Jurkat, Clone E6-1 (cell line): Measurements from ENCODE around the gene DNAAF6.

Experiments
- DNase-seq: peaks from one replicate; pipeline ENCODE4 v3.0.0-alpha.2; 2011; ENCODE audit warnings: low read depth, low spot score
- H3K4me3 ChIP-seq: 2 replicates; pipeline ENCODE4 v1.5.1; 2011; ENCODE audit warnings: mild to moderate bottlenecking, low read length, control low read depth, moderate library complexity

The DNAAF6 gene

DNA sequence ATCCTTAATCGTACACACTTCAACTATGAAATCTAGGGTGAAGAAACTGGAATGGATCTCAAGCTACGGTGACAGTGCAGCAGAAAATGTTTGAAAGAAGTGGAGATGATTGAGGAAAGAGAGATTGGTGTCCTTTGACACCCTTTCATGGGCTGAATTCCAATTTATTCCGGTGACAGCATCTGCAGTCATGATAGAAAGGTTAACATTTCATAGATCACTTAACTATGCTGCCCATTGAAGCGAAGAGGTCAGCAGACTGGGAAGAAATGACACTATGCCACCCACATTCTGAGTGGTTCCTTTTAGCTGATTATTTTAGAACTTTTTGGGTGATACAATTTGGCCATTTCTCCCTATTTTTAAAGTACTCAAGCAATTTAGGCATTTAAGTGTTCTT, 82.3 kb downstream of the DNAAF6 start:
- H3K4me3 ChIP-seq: no peak overlapping the region
- DNase-seq: no peak

DNA sequence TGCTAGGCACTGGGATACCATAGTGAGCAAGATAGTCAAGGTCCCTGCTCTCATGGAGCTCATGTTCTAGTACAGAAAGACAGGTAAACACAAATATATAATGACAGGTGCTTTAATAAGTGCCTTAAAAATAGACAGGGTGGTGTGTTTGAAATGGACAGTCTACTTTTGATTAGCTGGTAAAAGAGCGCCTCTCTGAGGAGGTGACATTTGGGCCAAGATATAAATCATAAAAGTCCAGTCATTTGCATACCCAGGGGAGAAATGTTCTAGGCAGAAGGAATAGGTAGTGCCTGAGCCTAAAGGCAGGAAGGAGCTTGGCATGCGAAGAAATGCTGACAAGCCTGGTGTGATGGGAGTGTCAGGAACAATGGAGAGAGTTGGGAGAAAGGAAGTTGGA, 83.6 kb downstream of the DNAAF6 start:
- H3K4me3 ChIP-seq: no peak overlapping the region
- no peak for DNase-seq

DNA sequence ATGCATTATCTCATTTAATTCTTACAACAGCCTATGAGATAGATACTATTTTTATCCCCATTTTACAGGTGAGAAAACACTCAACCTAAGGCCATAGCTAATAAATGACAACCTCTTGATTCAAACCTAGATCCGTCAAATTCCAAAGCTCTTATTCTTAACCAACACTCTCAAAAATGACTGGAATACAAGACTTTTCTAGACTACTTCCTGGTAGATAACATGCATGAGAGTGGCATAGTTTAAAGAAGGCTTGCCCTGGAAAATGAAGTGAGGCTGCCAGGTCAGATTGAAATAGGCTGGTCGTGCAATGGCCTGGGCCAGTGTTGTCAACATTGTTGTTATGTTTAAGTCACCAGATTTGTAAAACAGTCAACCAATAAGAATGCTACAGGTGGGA, 86.6 kb downstream of the DNAAF6 start:
- H3K4me3 ChIP-seq: no peak overlapping the region
- DNase-seq: no peak
